Sigmoid colon (tissue), 7 donors: Measurements from ENCODE around the gene IKZF4. TPM values are rescaled to one million over a fixed set of nuclear protein-coding genes. Genes with fewer than 3 reads are reported as not detected.
A peak's percentile ranks its signal among the peaks of the same experiment; 100 is the strongest.

ENCODE experiments used
- DNase-seq: peaks from one replicate; pipeline ENCODE4 v3.0.0-alpha.2; 2019
- H3K27ac ChIP-seq, 4 donors: fragments of 200-600 bp; sonication (generic); one replicate each; pipeline ENCODE4 v1.5.1; 2016 to 2019; ENCODE audit warnings: mild to moderate bottlenecking in 1 of 4
- H3K27me3 ChIP-seq, 3 donors: fragments of 200-600 bp; sonication (generic); one replicate each; pipeline ENCODE4 v1.5.1; 2019; ENCODE audit warnings: mild to moderate bottlenecking in 1 of 3
- H3K36me3 ChIP-seq, 4 donors: fragments of 200-600 bp; sonication (generic); one replicate each; pipeline ENCODE4 v1.5.1; 2016 to 2019
- H3K4me1 ChIP-seq, 4 donors: fragments of 200-600 bp; sonication (generic); one replicate each; pipeline ENCODE4 v1.5.1; 2017 to 2019
- H3K4me3 ChIP-seq, 4 donors: fragments of 200-600 bp; sonication (generic); one replicate each; pipeline ENCODE4 v1.5.1; 2017 to 2019; ENCODE audit warnings: mild to moderate bottlenecking in 2 of 4, moderate library complexity in 1 of 4
- H3K9me3 ChIP-seq, 4 donors: fragments of 200-600 bp in 3 of 4; sonication (generic) in 3 of 4; one replicate each; pipeline versions ENCODE4 v1.5.1 to v1.6.1; 2013 to 2019
- EP300 ChIP-seq, 4 donors: sonication (generic); formaldehyde crosslinking; IDR thresholded peaks; one replicate each; pipeline ENCODE4 v1.6.1; 2017; ENCODE audit warnings: antibody characterized with exemption in 4 of 4
- POLR2A ChIP-seq, 2 donors: fragments of 450-650 bp; IDR thresholded peaks; one replicate each; pipeline ENCODE4 v1.6.1; 2016; ENCODE audit warnings: antibody characterized with exemption in 2 of 2, mild to moderate bottlenecking in 2 of 2, moderate library complexity in 2 of 2
- POLR2AphosphoS5 ChIP-seq, 4 donors: sonication (generic); formaldehyde crosslinking; IDR thresholded peaks; one replicate each; pipeline ENCODE4 v1.6.1; 2017; ENCODE audit warnings: antibody characterized with exemption in 4 of 4
- WGBS, 2 donors: extraction: QIAGEN DNeasy Blood & Tissue Kit; methylation state at CpG; one replicate each; pipeline ENCODE4 v1.1.7; 2013; 5-methylcytosine and 5-hydroxymethylcytosine counted together
- intact Hi-C: fragments of 100-400 bp; cut with DNase I; formaldehyde crosslinking; loops from one replicate; pipeline ENCODE4 v1.15.1; 2023
- polyA plus RNA-seq, 3 donors: library from polyadenylated mRNA; stranded (reverse); fragments of 200-250 nt; gene quantifications; one replicate each; pipeline ENCODE4 v1.2.3, GENCODE V29; 2013
- total RNA-seq, 4 donors: library from RNA; depleted of rRNA; stranded (reverse); fragments of >200 nt; gene quantifications; one replicate each; pipeline ENCODE4 v1.1.0, GENCODE V29; 2016
- TF ChIP-seq, protein P1 (sequence below), 4 experiments: fragments of 450-650 bp in 3 of 4; fragments of 200-600 bp in 1 of 4; IDR thresholded peaks; one replicate each; pipeline ENCODE4 v1.5.1; 2016 to 2019; ENCODE audit warnings: antibody characterized with exemption in 4 of 4, mild to moderate bottlenecking in 3 of 4, moderate library complexity in 2 of 4
- donor health status: healthy with polysubstance abuse.
- donor health status: Bipolar disorder and iron deficiency.
- donor health status: healthy.

The IKZF4 gene
- total and polyA plus RNA-seq, 7 donors, result 0.92 to 23.8 (median 2.4) TPM

DNA sequence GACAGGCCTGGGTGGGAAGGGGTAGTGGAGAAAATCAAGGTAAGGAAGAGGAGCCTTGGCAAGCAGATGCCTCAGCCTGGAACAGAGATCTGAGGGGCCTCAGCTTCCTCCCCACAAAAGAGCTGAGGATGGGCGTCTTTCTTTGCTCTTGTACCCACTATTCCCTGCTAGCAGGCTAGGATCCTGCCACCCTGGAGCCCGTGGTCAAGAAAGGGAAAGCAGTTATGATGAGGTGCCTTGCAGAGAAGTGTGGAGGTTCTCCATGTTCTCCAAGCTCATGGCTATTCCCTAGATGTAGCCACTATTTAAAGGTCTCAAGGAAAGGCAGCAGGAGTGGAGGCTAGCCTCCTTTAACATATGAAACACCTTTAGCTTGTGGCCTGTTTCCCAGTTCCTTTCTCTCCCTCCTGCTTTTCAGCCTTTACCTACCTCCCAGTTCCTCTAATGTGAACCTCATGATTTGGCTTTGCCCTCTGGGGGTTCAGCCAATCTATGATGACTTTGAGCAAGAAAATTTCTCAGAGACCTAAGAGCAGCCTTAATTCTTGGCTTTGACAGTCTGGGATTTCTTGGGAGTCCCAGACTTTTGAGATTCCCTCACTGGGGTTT, 1.1 kb downstream of the IKZF4 start:
- H3K27me3 ChIP-seq, result no peaks in the 10 kb centered on the region
- peaks cover 0 to 43% (median 7%) of the 10 kb centered on the region in 4 donors for H3K36me3 ChIP-seq
- DNase-seq, result no peak
- WGBS, 2 donors, result 38 to 69% methylated on average over 2 of the region's 2 CpGs
- peak overlapping the region; percentile 70 to 79 (median 75) for H3K27ac ChIP-seq
- intact Hi-C loops, result no loop called here
- H3K4me3 ChIP-seq, result peak overlapping the region; percentile 19 to 43 (median 36)
- no peaks in the 10 kb centered on the region for H3K9me3 ChIP-seq
- TF ChIP-seq, protein P1, sequence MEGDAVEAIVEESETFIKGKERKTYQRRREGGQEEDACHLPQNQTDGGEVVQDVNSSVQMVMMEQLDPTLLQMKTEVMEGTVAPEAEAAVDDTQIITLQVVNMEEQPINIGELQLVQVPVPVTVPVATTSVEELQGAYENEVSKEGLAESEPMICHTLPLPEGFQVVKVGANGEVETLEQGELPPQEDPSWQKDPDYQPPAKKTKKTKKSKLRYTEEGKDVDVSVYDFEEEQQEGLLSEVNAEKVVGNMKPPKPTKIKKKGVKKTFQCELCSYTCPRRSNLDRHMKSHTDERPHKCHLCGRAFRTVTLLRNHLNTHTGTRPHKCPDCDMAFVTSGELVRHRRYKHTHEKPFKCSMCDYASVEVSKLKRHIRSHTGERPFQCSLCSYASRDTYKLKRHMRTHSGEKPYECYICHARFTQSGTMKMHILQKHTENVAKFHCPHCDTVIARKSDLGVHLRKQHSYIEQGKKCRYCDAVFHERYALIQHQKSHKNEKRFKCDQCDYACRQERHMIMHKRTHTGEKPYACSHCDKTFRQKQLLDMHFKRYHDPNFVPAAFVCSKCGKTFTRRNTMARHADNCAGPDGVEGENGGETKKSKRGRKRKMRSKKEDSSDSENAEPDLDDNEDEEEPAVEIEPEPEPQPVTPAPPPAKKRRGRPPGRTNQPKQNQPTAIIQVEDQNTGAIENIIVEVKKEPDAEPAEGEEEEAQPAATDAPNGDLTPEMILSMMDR (IDR thresholded peaks at IDR 0.05), result no peak
- TF ChIP-seq POLR2AphosphoS5 (IDR thresholded peaks at IDR 0.05), result no peak
- TF ChIP-seq EP300 (IDR thresholded peaks at IDR 0.05), result no peak
- TF ChIP-seq POLR2A (IDR thresholded peaks at IDR 0.05), result no peak
- peaks cover 0 to 28% (median 26%) of the 10 kb centered on the region in 4 donors for H3K4me1 ChIP-seq

DNA sequence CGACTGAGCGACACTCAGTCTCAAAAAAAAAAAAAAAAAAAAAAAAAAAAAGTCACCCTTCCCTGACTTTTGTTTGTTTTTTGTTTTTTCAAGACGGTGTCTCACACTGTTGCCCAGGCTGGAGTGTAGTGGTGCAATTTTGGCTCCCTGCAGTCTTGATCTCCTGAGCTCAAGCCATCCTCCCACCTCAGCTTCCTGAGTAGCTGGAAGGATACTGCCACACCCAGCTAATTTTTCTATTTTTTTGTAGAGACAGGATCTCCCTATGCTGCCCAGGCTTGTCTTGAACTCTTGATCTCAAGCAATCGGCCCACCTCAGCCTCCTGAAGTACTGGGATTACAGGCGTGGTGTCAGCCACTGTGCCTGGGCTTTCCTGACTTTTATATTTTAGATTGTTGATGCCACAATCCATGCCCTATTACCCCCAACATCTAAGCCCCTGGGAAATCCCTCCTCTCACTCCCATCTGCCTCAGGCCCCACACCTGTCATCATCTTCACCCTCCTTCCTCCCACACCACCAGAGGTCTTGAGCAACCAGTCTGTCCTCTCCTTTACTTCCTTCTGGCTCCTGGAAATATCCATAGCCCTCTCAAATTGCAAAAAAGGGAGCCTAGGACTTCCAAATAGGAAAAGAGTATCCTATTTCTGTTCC, 7.8 kb downstream of the IKZF4 start:
- Histone ChIP-seq H3K36me3 (peaks cover 18 to 86% (median 23%) of the 10 kb centered on the region in 4 donors), H3K27ac (no peak overlapping the region)
- DNase-seq, result no peak

DNA sequence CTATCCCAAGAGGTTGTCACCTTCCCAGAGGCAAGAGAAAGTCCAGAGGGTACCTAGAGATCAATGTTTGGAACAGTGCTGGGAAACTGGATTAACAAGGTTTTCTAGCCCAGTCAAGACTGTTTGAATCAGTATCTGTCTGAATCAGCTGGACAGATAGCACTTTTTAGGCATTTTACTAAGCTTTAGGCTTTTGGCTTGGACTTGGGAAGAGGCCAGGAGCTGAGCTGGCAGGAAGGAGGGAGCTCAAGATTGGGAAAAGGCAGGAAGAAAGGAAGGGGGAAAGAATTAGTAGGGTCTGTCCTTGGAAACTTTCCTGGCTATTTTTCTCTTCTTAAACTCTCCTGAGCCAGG, 8.3 kb downstream of the IKZF4 start:
- no peak for DNase-seq
- TF ChIP-seq POLR2A (IDR thresholded peaks at IDR 0.05) (no peak), POLR2AphosphoS5 (IDR thresholded peaks at IDR 0.05) (no peak), EP300 (IDR thresholded peaks at IDR 0.05) (no peak)
- TF ChIP-seq, protein P1 (IDR thresholded peaks at IDR 0.05), result no peak
- H3K4me1 ChIP-seq, result no peaks in the 10 kb centered on the region
- H3K27ac ChIP-seq, result no peak overlapping the region
- H3K9me3 ChIP-seq, result no peaks in the 10 kb centered on the region
- intact Hi-C loops, result no loop called here
- H3K27me3 ChIP-seq, result no peaks in the 10 kb centered on the region
- H3K36me3 ChIP-seq, result peaks cover 19 to 91% (median 23%) of the 10 kb centered on the region in 4 donors
- H3K4me3 ChIP-seq, result no peak overlapping the region

More for the DNA sequence above, 7.8 kb downstream of the IKZF4 start:
- WGBS, 2 donors, result 66 to 80% methylated on average over 5 of the region's 5 CpGs
- no peaks in the 10 kb centered on the region for H3K9me3 ChIP-seq
- no peaks in the 10 kb centered on the region for H3K27me3 ChIP-seq
- intact Hi-C loops, result no loop called here
- H3K4me1 ChIP-seq, result no peaks in the 10 kb centered on the region
- TF ChIP-seq, protein P1 (IDR thresholded peaks at IDR 0.05), result no peak
- TF ChIP-seq POLR2AphosphoS5 (IDR thresholded peaks at IDR 0.05) (no peak), EP300 (IDR thresholded peaks at IDR 0.05) (no peak), POLR2A (IDR thresholded peaks at IDR 0.05) (no peak)
- H3K4me3 ChIP-seq, result no peak overlapping the region

DNA sequence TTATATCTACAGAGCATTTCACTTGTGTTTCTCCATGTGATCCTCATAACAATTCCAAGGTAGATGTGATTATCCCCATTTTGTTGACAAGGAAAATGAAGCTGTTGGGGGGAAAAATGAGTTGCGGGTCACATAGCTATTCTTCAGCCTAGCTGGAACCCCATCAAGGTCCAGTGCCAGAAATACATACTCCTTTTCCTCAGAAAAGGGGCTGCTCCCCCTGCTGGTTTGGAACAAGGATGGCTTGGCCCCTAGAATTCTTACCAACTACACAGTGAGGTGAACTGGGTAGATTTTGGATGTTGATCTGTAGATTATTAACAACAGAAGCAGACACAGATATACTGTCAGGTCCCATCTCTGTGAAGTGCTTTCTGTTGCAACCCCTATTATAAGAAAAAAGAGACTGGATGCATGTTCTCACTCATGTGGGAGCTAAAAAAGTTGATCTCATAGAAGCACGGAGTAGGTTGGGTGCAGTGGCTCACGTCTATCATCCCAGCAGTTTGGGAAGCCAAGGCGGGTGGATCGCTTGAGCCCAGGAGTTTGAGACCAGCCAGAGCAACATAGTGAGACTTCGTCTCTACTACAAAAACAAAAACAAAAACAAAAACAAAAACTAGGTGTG, 8.9 kb downstream of the IKZF4 start:
- DNase-seq, result no peak
- intact Hi-C loops, result no loop called here
- H3K4me3 ChIP-seq, result no peak overlapping the region
- H3K27ac ChIP-seq, result no peak overlapping the region
- peaks cover 20 to 91% (median 28%) of the 10 kb centered on the region in 4 donors for H3K36me3 ChIP-seq
- WGBS, 2 donors, result 82 to 86% methylated on average over 6 of the region's 6 CpGs
- H3K9me3 ChIP-seq, result no peaks in the 10 kb centered on the region
- no peaks in the 10 kb centered on the region for H3K4me1 ChIP-seq
- TF ChIP-seq, protein P1 (IDR thresholded peaks at IDR 0.05), result peak in 3 of 4 experiments; percentile 38 to 54 (median 45)
- no peak for TF ChIP-seq EP300 (IDR thresholded peaks at IDR 0.05)
- peak in 2 of 4 donors; percentile 12 to 14 for TF ChIP-seq POLR2AphosphoS5 (IDR thresholded peaks at IDR 0.05)
- no peak for TF ChIP-seq POLR2A (IDR thresholded peaks at IDR 0.05)
- no peaks in the 10 kb centered on the region for H3K27me3 ChIP-seq
